SKM-1 treated with dmso at 0.1 percent for 144 hours (cell line): ENCODE results near the gene WDR62.

Source experiments
- DNase-seq: peaks from one replicate; lab custom pipeline; 2025; ENCODE audit not compliant: unreplicated experiment; lab: John Stamatoyannopoulos, UW

WDR62 gene

GRCh38 chr19:36054733-36055686, at the start of gene WDR62:
TSS of gene WDR62 (plus strand) at chr19:36054897. CDS start at chr19:36054972, 75 bp downstream.
- DNase-seq: peak; percentile 93

GRCh38 chr19:36006955-36007354, 47.7 kb upstream of the WDR62 start:
- DNase-seq: no peak

GRCh38 chr19:36008336-36008978, 46.2 kb upstream of the WDR62 start, which contains the start of gene SYNE4:
TSS of gene SYNE4 (minus strand) at chr19:36008813. CDS start at chr19:36008681, 132 bp downstream.
- no peak for DNase-seq

GRCh38 chr19:36009220-36009619, 45.5 kb upstream of the WDR62 start:
- no peak for DNase-seq

GRCh38 chr19:36009633-36010379, 44.9 kb upstream of the WDR62 start:
- DNase-seq: no peak

GRCh38 chr19:36010402-36010801, 44.3 kb upstream of the WDR62 start:
- no peak for DNase-seq

- DNase-seq: no peak
Measured at GRCh38 chr19:36013280-36014011, 41.3 kb upstream of the WDR62 start.

- DNase-seq: peak; percentile 98
Measured at GRCh38 chr19:36014012-36014924, 40.4 kb upstream of the WDR62 start, which contains the start of gene ALKBH6. TSS of gene ALKBH6 (minus strand) at chr19:36014213. CDS start at chr19:36013397, 816 bp downstream.

- no peak for DNase-seq
Measured at GRCh38 chr19:36019061-36019670, 35.5 kb upstream of the WDR62 start.

GRCh38 chr19:36023432-36023831, 31.3 kb upstream of the WDR62 start:
- no peak for DNase-seq

- DNase-seq: no peak
Measured at GRCh38 chr19:36025541-36025940, 29.2 kb upstream of the WDR62 start.

GRCh38 chr19:36026091-36026876, 28.4 kb upstream of the WDR62 start:
- DNase-seq: no peak

- DNase-seq: no peak
Measured at GRCh38 chr19:36027696-36028095, 27.0 kb upstream of the WDR62 start.

GRCh38 chr19:36028313-36029041, 26.2 kb upstream of the WDR62 start:
- no peak for DNase-seq

- no peak for DNase-seq
Measured at GRCh38 chr19:36030264-36031148, 24.2 kb upstream of the WDR62 start.

- no peak for DNase-seq
Measured at GRCh38 chr19:36031308-36031707, 23.4 kb upstream of the WDR62 start.
